Activated CD4-positive, CD25-positive, alpha-beta regulatory T cell treated with anti-CD3 and anti-CD28 coated beads, Interleukin-2, amount 50 U/mL, for 24 hours (primary cell): ENCODE data around the gene UBAC2.

ENCODE experiments used
- ATAC-seq, 2 donors: fragments of 150-1000 bp; cut with Tn5 transposase; one replicate each; pipeline ENCODE4 v1.10.0; 2021; ENCODE audit warnings: mild to moderate bottlenecking in 1 of 2, moderate library complexity in 1 of 2

Gene UBAC2

DNA sequence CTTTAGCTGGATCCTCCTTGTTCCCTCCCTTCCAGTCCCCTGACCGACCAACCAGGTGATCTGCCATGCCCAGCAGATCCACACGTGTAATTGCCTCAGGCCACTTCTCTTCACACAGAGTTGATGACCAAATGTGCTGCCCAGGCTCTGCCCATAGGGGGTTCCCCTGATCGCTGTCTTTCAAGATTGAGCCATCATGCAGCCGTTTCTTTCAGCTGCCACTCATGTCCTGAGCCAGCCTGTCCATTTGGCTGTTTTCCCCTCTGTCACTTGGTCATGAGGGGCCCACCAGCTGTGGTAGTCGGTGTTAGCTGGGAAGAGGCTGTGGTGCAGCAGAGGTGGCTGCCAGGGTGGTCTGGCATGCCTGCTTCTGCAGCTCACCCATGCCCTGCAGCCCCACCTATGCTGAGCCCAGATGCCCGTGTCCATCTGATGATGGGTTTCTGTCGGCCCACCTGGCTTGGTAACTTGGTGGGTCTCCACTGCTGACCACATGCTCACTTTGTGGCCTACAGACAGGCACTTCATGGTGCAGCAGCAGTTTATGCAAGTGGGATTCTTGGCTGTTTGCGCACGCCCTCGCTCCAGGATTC, 142.2 kb downstream of the UBAC2 start:
- no peak for ATAC-seq

DNA sequence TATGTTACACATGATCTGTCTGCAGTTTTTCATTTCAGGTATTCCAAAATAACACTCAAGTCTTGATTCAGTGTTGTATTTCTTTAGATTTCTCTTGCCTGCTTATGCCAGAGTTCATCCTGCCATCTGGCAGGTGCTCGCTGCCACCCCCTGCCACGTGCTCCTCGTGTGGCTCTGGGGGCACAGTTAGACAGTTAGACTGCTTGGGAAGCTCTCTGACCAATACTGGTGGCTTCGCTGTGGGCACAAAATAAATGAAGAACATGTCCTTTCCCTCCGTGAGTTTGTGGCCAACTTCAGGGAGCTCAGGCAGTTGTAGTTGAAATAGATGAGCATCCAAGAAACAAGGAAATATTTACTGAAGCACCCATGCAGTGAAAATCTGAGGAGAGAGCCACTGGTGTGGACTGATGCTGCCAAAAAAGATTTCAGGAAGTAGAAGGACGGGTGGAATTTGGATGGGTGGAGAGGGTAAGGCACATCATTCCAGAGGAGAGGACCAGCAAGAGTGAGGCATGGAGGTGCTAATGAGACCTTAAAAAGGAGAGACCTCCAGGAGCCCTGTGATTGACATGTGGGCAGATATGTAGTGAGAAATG, 144.1 kb downstream of the UBAC2 start:
- no peak for ATAC-seq

DNA sequence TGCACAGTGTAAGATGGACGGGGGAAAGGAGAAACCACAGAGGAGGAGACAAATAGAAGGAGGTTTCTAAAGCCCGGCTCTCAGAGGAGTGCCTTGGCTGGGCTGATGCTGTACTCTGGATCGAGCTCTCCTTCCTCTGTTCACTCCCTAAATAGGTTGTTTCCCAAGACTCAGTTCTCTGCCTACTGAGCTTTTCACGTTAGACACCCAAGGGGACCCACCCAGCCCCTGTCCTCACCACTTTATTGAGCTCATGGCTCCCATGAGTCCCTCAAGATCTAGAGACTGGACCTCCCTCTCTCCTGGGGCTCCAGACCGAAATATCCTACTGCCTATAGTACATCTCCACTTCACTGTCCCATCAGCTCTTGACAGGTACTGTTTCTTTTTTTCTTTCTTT, 144.7 kb downstream of the UBAC2 start:
- no peak for ATAC-seq

DNA sequence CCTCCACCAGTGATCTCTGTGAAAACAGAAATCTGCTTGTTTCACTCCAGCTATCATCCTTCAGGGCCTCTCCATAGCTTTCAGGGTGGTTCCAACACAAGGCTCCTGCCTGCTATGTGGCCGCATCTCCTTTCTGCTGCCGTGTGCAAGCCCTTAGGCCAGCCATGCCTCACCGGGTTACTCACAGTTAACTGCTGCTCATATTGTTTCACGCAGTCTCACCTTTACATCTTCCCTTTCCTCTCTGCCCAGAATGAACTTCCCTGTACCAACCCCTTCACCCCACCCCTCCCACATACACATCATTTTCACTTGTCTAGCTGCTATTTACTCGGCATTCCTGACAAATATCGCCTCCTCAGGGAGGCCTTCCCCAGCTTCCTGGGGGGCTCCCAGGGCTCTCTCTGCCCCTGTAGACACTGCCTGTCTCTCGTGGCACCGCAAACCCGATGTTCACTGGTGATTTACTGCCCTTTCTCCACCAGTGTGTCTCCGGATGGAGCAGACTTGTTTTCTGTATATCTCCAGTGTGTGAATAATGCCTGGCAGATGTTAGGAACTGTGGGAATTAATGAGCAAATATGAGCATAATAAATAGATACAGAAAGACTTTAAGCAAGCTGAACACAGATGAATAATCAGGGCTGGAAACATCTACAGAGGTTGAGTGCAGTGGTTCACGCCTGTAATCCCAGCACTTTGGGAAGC, 145.8 kb downstream of the UBAC2 start:
- no peak for ATAC-seq

DNA sequence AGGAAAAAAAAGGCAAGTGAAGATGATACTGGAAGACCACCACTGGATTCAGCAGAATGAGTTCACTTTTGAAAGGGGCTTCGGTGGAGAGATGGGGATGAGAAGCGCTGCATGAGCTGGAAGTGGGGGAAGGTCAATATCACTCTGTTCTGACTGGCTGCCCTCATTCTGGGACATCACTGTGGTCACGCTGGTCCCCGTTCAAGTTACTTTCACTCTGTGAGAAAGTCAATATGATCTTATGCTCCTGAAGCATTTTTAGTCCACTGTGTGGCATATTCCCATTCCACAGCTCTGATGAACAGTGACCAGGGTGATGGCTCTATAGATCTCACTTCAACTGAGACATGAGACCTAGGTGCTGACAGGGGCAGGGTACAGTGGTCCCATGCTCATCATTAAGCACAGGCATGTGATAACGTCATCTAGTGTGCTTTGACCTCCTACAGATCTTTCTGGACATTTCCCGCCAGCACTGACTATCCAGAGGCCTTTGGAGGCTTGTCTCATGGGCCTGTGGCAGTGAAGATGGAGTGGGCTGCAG, 146.8 kb downstream of the UBAC2 start:
- ATAC-seq, result no peak

DNA sequence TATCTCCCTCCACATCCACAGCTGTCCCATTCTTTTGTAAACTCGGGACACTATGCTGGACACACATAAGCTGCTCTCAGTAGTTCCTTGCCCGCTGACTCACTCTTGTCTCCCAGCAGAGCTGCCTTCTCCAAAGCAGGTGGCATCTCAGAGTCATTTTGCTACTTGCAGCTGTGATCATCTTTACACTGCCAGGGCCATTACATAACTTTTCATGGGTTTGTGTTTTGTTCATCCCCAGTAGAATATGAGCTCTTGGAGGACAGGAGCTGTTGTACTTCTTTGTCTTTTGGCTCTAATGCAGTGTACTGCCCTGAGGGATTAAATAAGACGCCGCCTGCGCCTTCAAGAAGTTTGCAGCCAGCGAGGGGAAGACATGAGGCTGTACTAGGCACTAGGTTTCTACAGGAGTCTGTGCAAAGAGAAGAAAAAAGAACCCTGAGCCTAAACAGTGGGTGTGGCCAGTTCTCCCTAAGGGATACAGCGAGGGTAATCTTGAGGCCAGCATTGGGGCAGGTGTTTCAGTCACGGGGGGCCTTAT, 147.3 kb downstream of the UBAC2 start:
- ATAC-seq, result peak in 1 of 2 donors; percentile 39

DNA sequence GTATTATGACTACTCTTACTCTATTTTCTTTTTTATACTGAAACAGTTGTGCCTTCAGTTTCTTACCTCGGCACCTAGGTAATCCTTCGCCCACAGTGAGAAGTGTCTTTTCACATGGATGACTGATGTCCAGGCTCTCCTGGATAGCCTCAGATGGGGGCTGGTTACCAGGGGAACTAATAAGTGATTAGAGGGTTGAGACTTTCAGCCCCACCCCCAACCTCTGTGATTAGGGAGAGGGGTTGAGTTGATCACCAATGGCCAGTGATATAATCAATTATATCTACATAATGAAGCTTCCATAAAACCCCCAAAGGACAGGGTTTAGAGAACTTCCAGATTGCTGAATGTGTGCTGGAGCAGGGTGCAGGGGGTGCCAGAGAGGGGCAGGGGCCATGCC, 149.5 kb downstream of the UBAC2 start:
- ATAC-seq, result no peak

DNA sequence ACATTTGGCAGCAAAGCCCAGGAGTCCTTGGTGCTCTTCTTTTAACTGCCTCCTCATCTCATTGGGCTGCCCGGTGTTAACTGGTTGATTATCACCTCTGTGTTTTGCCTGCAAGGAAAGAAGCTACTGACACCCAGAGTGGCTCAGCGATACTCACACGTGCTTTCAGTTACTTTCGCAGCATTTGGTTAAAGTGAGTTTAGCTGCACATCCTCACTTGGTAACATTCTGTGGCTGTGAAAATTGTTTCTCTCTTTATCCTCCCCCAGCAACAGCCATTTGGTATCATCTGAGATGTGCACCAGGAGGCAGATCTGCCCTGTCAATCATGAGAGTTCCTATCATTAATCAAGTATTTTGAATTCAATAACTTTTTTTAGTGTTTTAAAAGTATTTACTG, 151.1 kb downstream of the UBAC2 start:
- peak; percentile 23 to 37 for ATAC-seq

DNA sequence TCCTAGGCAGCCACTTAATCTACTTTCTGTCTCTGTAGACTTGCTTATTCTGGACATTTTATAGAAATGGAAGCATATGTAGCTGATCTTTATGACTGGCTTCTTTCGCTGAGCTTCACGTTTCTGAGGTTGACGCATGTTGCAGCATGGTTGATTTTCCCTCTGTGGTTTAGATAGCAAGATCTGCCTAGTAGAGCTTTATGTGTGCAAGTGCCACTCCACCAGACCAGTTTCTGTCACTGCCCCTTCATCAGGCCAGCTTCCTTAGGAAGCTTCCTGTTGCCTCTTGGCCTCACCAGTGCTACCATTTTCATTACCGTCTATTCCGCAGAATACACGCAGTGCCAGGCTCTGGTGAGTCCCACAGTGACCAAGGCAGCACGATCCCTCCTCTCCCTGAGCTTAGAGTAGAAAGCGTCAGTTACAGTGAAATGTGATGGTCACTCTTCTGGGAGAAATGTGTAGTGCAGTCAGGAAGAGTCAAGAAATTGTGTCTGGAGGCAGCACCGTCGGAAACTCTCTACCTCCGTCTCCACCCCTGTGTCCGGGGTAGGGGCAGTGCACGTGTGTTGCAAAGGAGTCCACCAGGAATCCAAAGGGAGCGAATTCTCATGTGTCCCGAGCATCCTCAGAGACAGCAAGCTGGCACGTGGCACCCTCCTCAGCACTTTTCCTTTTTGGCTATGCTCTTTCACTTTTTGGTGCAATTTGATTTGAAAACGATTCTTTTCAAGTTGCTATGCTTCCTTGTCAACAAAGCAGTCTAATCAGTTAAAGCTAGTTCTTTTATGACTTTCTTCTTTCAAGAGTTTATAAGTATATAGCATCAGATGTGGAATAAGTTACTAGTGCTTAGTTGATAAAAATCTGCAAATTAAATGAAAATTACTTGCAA, 151.9 kb downstream of the UBAC2 start:
- peak in 1 of 2 donors; percentile 3 for ATAC-seq

DNA sequence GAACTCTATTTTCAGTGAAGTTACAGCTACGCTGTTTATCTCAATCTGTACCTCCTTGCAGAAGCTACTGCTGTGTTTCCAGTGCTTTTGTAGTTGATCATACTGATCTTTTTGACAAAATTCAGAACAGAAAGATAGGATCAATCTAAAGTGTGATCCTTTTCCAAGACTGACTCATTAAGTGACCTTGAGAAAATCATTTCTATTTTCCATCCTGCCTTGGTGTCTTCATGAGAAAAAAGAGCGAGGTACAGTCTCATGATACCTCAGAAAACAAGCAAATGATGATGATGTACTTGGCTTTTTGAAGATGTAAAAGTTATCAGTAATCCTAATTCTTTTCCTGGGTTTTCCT, 152.6 kb downstream of the UBAC2 start:
- no peak for ATAC-seq

DNA sequence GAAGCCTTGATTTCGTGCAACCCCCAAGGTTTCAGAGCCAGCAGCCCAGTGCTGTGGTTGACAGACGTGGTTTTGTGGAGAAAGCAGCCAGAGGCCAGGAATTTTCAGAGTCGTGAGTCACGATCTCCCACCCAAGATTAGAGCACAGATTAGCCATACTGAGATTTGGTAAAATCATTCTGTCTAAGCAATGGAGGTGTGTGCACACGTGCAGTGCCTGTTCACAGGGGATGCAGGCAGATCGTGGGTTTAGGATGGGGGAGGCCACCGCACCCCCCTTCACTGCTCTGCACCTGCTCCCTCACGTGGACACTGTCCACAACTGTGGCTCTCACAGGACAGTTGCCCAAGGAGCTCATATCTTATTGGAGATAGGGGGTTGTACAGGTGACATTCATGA, 153.2 kb downstream of the UBAC2 start:
- ATAC-seq, result no peak

DNA sequence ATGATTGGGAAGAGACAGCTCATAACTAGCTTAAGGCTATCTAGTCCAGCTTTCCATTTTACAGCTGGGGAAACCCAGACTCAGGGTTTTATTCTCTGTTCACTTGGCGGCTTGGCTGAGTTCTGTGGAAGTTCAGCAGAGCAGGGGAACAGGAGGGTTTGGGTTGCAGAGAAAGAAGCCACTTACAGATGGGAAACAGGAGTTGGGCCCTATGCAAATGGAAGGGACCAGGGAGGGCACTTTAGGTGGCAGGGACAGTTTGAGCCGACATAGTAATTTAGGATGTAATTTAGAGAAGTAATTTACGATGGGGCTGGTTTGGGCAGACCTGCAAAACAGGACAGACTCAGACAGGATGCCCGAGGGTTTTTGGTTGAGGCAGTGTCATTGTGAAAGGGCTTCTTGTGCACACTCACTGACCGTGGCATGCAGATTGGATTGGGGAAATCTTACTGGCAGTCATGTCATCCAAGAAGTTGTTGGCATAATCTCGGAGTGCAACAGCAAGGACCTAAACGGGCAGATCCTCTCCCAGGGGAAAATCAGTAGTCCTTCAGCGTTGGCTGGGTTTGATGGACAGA, 153.8 kb downstream of the UBAC2 start:
- no peak for ATAC-seq

DNA sequence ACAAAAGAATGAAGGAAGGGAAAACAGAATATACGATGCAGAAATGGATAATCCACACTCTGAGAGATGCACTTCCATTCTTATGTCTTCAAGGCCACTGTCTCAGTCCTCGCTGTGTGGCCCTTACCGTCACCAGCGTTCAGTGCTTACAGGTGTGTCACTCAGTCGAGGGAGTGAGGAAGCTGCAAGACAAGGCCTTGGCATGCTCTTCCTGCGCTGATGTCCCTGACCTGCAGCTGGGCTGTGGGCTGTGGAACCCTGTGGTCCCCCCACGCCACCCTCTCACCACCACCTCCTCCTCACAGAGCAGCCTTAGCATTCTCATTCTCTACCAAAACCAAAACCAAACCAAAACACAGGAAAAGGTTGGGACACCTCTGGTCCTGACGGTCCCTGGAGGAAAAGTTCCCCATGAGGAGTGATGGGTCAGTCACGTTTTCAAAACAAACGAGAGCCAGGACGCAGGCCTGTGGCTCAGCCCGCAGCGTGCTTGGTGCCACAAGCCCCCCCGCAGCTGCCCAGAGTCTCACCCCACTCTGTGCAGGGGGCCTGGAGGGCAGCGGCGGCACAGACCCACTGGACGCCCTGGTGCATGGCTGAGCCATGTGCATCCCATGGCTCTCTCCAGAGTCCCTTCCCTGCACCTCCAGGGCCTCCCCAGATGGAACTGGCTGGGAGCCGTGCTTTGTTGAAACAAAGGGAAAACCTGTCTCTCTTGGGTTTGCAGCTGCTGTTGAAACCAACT, 154.8 kb downstream of the UBAC2 start:
- ATAC-seq, result no peak

DNA sequence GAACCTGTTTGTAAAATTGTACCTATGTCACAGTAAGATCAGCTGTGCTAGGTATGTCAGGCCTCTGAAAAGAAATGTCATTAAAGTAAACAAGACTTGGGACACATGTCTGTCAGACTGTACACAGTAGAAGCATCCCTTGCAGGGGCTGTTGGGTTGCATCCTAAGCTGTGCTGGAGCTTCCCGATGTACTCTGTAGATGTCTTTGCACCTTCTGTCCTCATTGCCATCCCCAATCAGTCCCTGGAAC, 155.3 kb downstream of the UBAC2 start:
- no peak for ATAC-seq

DNA sequence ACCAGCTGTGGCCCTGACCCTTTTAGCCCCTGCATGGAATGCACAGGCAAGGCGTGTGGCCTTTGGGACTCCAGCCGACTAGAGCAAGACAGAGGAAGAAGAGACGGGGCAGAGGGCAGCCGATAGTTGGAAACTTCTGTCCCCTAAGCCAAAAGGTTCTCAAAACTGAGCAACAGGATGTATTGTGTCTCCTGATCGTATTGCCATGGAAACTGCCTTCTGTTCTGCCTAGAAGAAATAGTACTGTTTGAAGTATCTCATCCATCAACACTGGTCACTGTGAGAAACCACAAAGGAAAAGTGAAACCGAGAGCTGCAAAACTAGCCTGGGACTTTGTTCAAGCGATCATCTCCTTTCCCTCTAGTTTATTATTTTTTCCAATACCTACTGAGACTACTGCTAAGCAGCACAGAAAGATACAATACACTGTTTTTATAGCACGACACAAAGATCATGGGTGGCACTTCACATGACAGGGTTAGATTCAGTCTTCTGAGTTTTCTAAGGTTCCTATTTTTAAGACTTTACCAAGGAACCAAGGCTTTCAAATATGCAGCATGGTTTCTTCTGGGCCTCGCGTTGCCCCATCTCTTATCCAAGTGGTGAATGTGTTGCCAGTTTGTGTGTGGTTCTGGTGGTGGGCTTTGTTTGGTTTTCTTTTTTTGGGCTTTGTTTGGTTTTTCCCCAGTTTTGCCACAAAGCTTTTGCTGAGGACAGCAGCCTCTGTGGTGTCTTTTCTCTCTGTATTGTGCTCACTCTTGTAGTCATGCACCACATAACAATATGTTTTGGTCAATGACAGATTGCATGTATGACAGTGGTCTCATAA, 155.8 kb downstream of the UBAC2 start:
- peak; percentile 11 to 23 for ATAC-seq

DNA sequence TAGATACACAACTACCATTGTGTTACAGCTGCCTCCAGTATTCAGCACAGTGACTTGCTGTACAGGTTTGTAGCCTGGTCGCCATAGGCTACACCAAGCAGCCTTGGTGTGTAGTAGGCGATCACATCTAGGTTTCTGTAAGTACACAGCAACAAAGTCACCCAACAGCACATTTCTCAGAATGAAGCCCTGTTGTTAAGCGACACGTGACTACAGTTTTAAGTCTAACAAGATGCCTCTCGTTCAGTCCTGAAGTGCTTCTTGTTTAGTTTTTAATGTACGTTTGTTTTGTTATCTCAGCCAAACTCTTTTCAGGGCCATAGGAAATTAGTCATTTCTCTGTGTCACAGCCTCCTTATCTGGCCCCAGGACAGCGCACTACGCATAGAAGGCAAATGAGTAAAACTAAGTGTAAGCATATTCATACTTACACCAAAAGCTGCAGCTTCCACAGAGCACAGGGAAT, 156.5 kb downstream of the UBAC2 start:
- ATAC-seq, result peak; percentile 78 to 79

DNA sequence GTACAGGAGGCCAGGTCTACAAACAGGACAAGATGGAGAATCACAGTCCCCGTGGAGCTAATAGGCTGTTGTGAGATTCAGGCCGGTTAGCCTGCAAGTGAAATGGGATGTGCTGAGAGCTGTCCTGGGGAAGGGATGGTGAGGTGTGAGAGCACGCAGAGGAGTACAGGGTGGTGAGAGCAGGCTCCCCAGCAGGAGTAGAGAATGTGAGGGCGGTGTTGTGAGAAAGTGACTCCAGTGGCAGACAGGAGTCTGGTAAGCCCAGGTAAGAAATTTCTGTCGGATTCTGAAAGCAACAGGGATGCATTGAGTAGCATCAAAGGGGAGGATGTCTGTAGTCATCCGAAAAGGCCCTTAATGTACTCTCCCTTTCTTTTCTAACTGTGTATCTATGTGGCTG, 157.3 kb downstream of the UBAC2 start:
- no peak for ATAC-seq

DNA sequence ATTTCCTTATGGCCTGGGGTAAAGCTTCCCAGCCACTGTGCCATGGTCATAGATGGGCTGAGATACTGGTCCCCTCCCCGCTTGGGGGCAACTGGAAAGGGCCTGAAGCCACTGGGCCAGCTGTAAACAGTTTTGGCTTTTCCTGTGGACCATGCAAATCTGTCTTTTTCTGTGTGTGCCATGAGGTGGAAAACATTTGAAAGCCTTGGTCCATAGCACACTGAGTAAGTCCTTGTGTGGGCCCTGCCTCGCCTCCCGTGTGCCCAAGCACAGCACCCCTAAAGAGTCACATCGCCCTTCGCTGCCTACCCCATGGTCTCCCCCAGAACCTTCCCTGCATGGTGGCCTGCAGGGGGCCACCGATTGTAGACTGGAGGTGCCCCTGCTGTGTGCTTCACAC, 158.9 kb downstream of the UBAC2 start:
- ATAC-seq, result no peak

DNA sequence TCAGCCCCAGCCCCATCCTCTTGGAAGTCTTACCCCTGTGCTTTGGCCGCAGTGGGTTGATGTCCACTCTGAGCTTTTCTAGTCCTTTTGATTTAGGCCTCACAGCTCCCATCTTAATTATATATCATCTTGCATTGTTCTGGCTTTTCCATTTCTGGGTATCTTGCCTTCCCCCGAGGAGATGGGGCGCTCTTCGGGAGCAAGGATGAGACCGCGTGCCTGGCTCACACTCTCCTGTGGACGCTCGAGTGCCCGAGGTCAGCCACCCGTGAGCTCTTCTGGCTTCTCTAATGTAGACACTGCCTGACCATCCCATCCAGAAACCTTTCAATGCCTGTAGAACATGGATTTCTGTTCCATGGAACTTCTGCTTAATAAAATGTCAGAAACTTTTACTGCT, 160.0 kb downstream of the UBAC2 start:
- ATAC-seq, result no peak

DNA sequence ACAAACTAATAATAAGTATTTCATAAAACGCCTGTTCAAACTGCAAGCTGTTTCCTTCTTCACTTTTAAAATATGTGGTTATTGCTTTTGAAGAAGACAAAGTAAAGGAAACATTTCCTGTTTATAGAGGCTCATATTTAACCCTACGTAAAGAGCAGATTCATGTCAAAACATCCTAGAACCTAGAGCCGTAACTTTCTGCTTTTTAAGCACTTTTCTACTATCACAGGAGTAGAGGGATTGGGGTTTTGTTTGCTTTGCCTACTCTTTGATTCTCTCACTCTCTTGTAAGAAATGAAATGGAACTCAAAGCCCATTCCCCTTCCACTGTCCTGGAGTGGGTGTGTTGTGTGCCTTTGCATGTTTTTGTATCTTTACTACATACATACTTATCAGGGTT, 160.5 kb downstream of the UBAC2 start:
- ATAC-seq, result no peak

DNA sequence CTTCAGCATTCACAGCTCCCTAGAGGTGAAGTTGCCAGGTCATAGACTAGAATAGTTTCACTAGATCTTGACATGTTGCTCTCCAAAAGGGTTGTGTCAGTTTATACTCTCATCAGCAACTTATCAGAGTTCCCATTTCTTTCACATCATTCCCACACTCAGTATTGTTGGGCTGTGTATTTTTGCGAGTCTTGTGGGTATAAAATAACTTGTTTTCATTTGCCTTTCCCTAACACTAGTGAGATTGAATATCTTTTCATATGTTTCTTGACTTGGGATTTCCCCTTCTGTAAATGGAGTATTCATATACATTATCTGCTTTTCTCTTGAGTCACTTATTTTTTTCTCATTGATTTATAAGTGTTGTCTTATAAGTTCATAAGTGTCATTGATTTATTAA, 161.7 kb downstream of the UBAC2 start:
- ATAC-seq, result peak; percentile 25 to 47
